Activated naive CD4-positive, alpha-beta T cell (primary cell): ENCODE measurements around the gene PHF1.
A peak's percentile ranks its signal among the peaks of the same experiment; 100 is the strongest.
"Not testable (repeated sequence)": the region's sequence is repeated elsewhere in the genome, so short reads cannot be mapped to it uniquely, and the experiment has no call there.

Experiments
- DNase-seq, 4 experiments: peaks; one replicate each; lab custom pipeline; 2025; lab: John Stamatoyannopoulos, UW

The PHF1 gene

GRCh38 chr6:33410711-33411631 lies at the start of gene PHF1:
Gene PHF1 (plus strand): TSS chr6:33411014. CDS start chr6:33412264, 1,250 bp downstream.
- DNase-seq: peak in 1 of 4 experiments; percentile 86

- not testable (repeated sequence) for DNase-seq
These were observed 47.3 kb upstream of the PHF1 start for GRCh38 chr6:33363486-33363885.

- not testable (repeated sequence) for DNase-seq
These were observed 46.2 kb upstream of the PHF1 start for GRCh38 chr6:33364475-33365205.

- DNase-seq: not testable (repeated sequence)
These were observed 45.4 kb upstream of the PHF1 start for GRCh38 chr6:33365206-33365971.

GRCh38 chr6:33367009-33367714 lies 43.7 kb upstream of the PHF1 start:
- no peak for DNase-seq

- not testable (repeated sequence) for DNase-seq
These were observed 43.1 kb upstream of the PHF1 start for GRCh38 chr6:33367715-33368025.

- not testable (repeated sequence) for DNase-seq
These were observed 38.9 kb upstream of the PHF1 start for GRCh38 chr6:33371901-33372300.

- DNase-seq: no peak
These were observed 38.2 kb upstream of the PHF1 start for GRCh38 chr6:33372526-33373123.

GRCh38 chr6:33373960-33374910 lies 36.6 kb upstream of the PHF1 start:
- DNase-seq: no peak

- DNase-seq: no peak
These were observed 35.6 kb upstream of the PHF1 start for GRCh38 chr6:33375143-33375671.

- no peak for DNase-seq
These were observed 33.6 kb upstream of the PHF1 start for GRCh38 chr6:33377171-33377570.

- not testable (repeated sequence) for DNase-seq
These were observed 31.6 kb upstream of the PHF1 start for GRCh38 chr6:33379184-33379583.

GRCh38 chr6:33380272-33380981 lies 30.4 kb upstream of the PHF1 start:
- no peak for DNase-seq

GRCh38 chr6:33383427-33384185 lies 27.2 kb upstream of the PHF1 start:
- no peak for DNase-seq

- no peak for DNase-seq
These were observed 26.2 kb upstream of the PHF1 start for GRCh38 chr6:33384581-33385020.

GRCh38 chr6:33390173-33390572 lies 20.6 kb upstream of the PHF1 start:
- DNase-seq: no peak

GRCh38 chr6:33390767-33391277 lies 20.0 kb upstream of the PHF1 start:
- DNase-seq: no peak

- peak; percentile 99 to 100 (median 100) for DNase-seq
These were observed 19.4 kb upstream of the PHF1 start, which contains the start of gene KIFC1 for GRCh38 chr6:33391278-33391921. Gene KIFC1 (plus strand): TSS chr6:33391823. CDS start chr6:33391986, 163 bp downstream.
